Measurements from ENCODE around the gene PLEKHG1. TPM values are rescaled to one million over a fixed set of nuclear protein-coding genes. Genes with fewer than 3 reads are reported as not detected.
A peak's percentile ranks its signal among the peaks of the same experiment; 100 is the strongest.

Gene PLEKHG1
- total RNA-seq (2021) (4.1 and 4.5 TPM in 2 replicates), Bru-seq, nascent RNA (percentile 42 among the genes with signal in this experiment), BruChase-seq, experiment 1, labeled RNA remaining after a 2-hour chase (percentile 34 among the genes with signal in this experiment), BruChase-seq, experiment 2, labeled RNA remaining after a 6-hour chase (percentile 33 among the genes with signal in this experiment)
- long read RNA-seq, partial matches to known transcripts: 2 of 2 reads
- long read RNA-seq, other reads (novel, unspliced or antisense): 0 of 2 reads

DNA sequence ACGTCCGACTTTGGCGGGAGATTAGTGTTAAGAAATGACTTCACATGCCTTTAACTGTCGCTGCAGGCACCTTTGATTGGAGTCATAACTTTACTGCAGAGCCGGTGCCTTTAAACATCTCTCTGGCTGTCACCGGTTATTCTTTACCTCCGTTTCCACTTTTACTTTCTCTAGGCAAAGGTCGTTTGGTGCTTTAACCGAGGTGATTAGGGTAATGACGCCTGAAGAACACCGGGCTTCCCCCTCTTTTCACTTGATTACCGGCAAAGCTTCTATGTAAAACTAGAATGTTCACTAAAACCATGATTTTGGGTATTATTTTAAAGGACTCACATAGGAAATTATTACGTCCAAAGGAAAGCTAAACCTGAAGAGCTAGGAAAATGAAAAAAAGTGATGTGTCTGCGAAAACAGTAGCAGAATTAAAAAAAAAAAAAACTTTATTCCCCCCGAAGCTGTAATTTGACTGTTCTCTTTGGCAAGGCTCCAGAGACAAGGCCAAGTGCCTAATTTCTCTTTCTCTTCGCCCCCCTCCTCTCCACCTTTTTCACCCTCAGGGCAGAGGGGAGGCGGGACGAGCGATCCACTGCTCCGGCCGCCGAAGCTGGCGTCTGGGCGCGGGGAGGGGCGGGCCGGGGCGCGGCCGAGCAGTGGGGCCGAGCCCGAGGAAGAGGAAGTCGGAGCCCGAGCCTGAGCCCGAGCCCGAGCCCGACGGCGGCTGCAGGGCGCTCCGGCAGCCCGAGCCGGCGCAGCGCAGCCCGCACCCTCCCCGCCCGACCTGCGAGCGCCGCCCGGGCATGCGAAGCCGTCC lies at the start of gene PLEKHG1:
PLEKHG1 (plus strand) TSS at position 687 of the 811 bp plus-strand sequence. CDS start 133,797 bp downstream, outside the sequence.
- DNase-seq (ENCODE audit: low spot score): peak; percentile 75
- Histone ChIP-seq H3K4me3 (ENCODE audit: low read depth, low read length, poor library complexity, severe bottlenecking) (peak within 1 kb of the TSS; percentile 63), H3K27me3 (replicated peaks; ENCODE audit: insufficient read depth, low read depth, low read length, poor library complexity) (peaks cover 11% of the 10 kb centered on the region), H3K27ac (ENCODE audit: low read depth, low read length, poor library complexity, severe bottlenecking) (no peak within 1 kb of the TSS), H3K9me3 (ENCODE audit: low read depth, low read length, poor library complexity, severe bottlenecking) (no peaks in the 10 kb centered on the region), H3K36me3 (ENCODE audit: insufficient read depth, low read length, poor library complexity, severe bottlenecking) (no peaks in the 10 kb centered on the region), H3K4me1 (ENCODE audit: insufficient read depth, low read length, poor library complexity, severe bottlenecking) (no peaks in the 10 kb centered on the region)
- no peak for TF ChIP-seq EZH2 (IDR thresholded peaks at IDR 0.05; ENCODE audit: borderline replicate concordance, low read depth, low read length, poor library complexity, severe bottlenecking)
- TF ChIP-seq, protein P1, sequence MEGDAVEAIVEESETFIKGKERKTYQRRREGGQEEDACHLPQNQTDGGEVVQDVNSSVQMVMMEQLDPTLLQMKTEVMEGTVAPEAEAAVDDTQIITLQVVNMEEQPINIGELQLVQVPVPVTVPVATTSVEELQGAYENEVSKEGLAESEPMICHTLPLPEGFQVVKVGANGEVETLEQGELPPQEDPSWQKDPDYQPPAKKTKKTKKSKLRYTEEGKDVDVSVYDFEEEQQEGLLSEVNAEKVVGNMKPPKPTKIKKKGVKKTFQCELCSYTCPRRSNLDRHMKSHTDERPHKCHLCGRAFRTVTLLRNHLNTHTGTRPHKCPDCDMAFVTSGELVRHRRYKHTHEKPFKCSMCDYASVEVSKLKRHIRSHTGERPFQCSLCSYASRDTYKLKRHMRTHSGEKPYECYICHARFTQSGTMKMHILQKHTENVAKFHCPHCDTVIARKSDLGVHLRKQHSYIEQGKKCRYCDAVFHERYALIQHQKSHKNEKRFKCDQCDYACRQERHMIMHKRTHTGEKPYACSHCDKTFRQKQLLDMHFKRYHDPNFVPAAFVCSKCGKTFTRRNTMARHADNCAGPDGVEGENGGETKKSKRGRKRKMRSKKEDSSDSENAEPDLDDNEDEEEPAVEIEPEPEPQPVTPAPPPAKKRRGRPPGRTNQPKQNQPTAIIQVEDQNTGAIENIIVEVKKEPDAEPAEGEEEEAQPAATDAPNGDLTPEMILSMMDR (conservative IDR thresholded peaks at IDR 0.05; ENCODE audit: low read depth, low read length): no peak
- POLR2A ChIA-PET (ENCODE audit: low non-redundant PET): interaction anchor here (0.6 kb wide), 1 partner anchor 198 kb away, joined by 5 read pairs; no protein-coding TSS in a partner anchor
- no TSS peak for BruUV-seq (replicated peaks)
- intact Hi-C loops (cut with micrococcal nuclease; ENCODE audit: unreplicated experiment): loop anchor here (1.0 to 10.0 kb wide), 3 partner anchors 145 to 205 kb away; no protein-coding TSS in a partner anchor
- CTCF ChIA-PET: no interaction called here

DNA sequence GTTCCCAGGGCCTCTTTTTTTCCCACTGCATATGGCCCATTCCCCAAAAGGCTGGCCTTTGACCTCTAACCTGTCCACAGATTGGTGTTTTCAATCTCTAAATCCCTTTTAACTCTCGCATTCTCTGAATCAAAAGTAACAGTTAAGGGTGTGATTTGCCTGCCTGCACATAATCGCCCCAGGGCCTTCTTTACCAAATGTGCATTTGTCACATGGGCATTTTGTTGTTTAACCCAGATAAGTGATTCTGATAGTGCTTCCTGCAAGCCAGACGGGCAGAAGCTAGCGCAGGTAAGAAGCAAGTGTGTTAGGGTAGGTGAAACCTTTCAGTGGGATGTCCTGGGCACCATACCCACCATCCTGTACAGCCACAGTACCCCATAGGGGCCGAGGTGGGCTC lies 49.4 kb upstream of the PLEKHG1 start:
- DNase-seq (ENCODE audit: low spot score): no peak
- Histone ChIP-seq H3K36me3 (ENCODE audit: insufficient read depth, low read length, poor library complexity, severe bottlenecking) (no peaks in the 10 kb centered on the region), H3K4me1 (ENCODE audit: insufficient read depth, low read length, poor library complexity, severe bottlenecking) (no peaks in the 10 kb centered on the region), H3K9me3 (ENCODE audit: low read depth, low read length, poor library complexity, severe bottlenecking) (no peaks in the 10 kb centered on the region), H3K27me3 (replicated peaks; ENCODE audit: insufficient read depth, low read depth, low read length, poor library complexity) (no peaks in the 10 kb centered on the region), H3K27ac (ENCODE audit: low read depth, low read length, poor library complexity, severe bottlenecking) (no peak overlapping the region), H3K4me3 (ENCODE audit: low read depth, low read length, poor library complexity, severe bottlenecking) (no peak overlapping the region)
- BruUV-seq (replicated peaks): no TSS peak
- ChIA-PET CTCF (no interaction called here), POLR2A (ENCODE audit: low non-redundant PET) (no interaction called here)
- TF ChIP-seq, protein P1 (conservative IDR thresholded peaks at IDR 0.05; ENCODE audit: low read depth, low read length): no peak
- no peak for TF ChIP-seq EZH2 (IDR thresholded peaks at IDR 0.05; ENCODE audit: borderline replicate concordance, low read depth, low read length, poor library complexity, severe bottlenecking)
- intact Hi-C loops (cut with micrococcal nuclease; ENCODE audit: unreplicated experiment): no loop called here

DNA sequence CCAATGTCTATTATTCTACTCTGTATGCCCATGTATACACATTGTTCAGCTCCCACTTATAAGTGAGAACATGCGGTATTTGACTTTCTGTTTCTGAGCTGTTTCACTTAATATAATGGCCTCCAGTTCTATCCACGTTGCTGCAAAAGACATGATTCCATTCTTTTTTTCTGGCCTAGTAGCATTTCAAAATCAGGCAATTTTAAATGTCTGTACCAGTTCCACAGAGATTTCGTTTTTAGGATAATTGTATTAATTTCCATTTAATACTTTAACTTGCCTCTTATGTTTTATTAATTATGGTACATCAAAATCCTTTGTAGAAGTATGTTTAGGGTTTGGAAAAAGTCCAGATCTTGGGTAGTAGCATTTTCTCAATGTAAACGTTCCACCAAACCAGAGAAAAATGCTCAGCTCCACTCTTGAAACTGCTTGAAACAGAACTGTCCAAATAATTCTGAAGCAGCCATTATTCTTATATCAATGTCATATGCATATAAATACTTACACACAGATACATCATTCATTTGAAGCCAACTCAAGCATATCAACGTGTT lies 42.6 kb upstream of the PLEKHG1 start:
- Histone ChIP-seq H3K4me3 (ENCODE audit: low read depth, low read length, poor library complexity, severe bottlenecking) (no peak overlapping the region), H3K4me1 (ENCODE audit: insufficient read depth, low read length, poor library complexity, severe bottlenecking) (no peaks in the 10 kb centered on the region), H3K36me3 (ENCODE audit: insufficient read depth, low read length, poor library complexity, severe bottlenecking) (no peaks in the 10 kb centered on the region), H3K27me3 (replicated peaks; ENCODE audit: insufficient read depth, low read depth, low read length, poor library complexity) (no peaks in the 10 kb centered on the region), H3K27ac (ENCODE audit: low read depth, low read length, poor library complexity, severe bottlenecking) (no peak overlapping the region), H3K9me3 (ENCODE audit: low read depth, low read length, poor library complexity, severe bottlenecking) (no peaks in the 10 kb centered on the region)
- no peak for DNase-seq (ENCODE audit: low spot score)
- no TSS peak for BruUV-seq (replicated peaks)
- CTCF ChIA-PET: interaction anchor here (0.6 kb wide), 1 partner anchor 139 kb away, joined by 3 read pairs; no protein-coding TSS in a partner anchor
- POLR2A ChIA-PET (ENCODE audit: low non-redundant PET): no interaction called here
- intact Hi-C loops (cut with micrococcal nuclease; ENCODE audit: unreplicated experiment): no loop called here
- no peak for TF ChIP-seq EZH2 (IDR thresholded peaks at IDR 0.05; ENCODE audit: borderline replicate concordance, low read depth, low read length, poor library complexity, severe bottlenecking)
- TF ChIP-seq, protein P1 (conservative IDR thresholded peaks at IDR 0.05; ENCODE audit: low read depth, low read length): no peak
